HepG2 (cell line): ENCODE results near the gene JMJD7. TPM values are rescaled to one million over a fixed set of nuclear protein-coding genes. Genes with fewer than 3 reads are reported as not detected.

Experiments
- AGO2 ChIP-seq: fragments of 200-400 bp; formaldehyde crosslinking; optimal IDR thresholded peaks from 2 replicates; pipeline ENCODE3; 2017; ENCODE audit warnings: mild to moderate bottlenecking, low read depth, low read length, moderate library complexity
- CHD2 ChIP-seq: IDR thresholded peaks from 2 replicates; pipeline ENCODE4 v1.6.1; 2011; ENCODE audit warnings: low read depth, low read length, improper control_type of control experiment
- CHD4 ChIP-seq: fragments of 200-600 bp; sonication (generic); IDR thresholded peaks from 2 replicates; pipeline ENCODE4 v1.7.0; 2017; ENCODE audit warnings: mild to moderate bottlenecking, low read length, borderline replicate concordance
- ISX ChIP-seq: sonication (generic); formaldehyde crosslinking; conservative IDR thresholded peaks from 2 replicates; pipeline ENCODE4 v1.5.0; 2020; ENCODE audit warnings: missing genetic modification reagents
- JDP2 ChIP-seq: sonication (generic); formaldehyde crosslinking; IDR thresholded peaks from 2 replicates; pipeline ENCODE4 v1.8.1; 2022; ENCODE audit warnings: missing genetic modification reagents, borderline replicate concordance
- KLF15 ChIP-seq: sonication (generic); formaldehyde crosslinking; IDR thresholded peaks from 2 replicates; pipeline ENCODE4 v1.8.1; 2023; ENCODE audit warnings: borderline replicate concordance, mild to moderate bottlenecking, inconsistent platforms, missing genetic modification reagents, mixed read lengths
- MAF1 ChIP-seq: sonication (generic); formaldehyde crosslinking; IDR thresholded peaks from 2 replicates; pipeline ENCODE4 v1.5.0; 2020; ENCODE audit warnings: missing genetic modification reagents, borderline replicate concordance
- MTA3 ChIP-seq: sonication (generic); formaldehyde crosslinking; IDR thresholded peaks from 2 replicates; pipeline ENCODE4 v1.4.0; 2020; ENCODE audit warnings: missing genetic modification reagents
- MYC ChIP-seq: sonication (generic); formaldehyde crosslinking; IDR thresholded peaks from 2 replicates; pipeline ENCODE4 v1.9.0; 2021; ENCODE audit warnings: missing genetic modification reagents, borderline replicate concordance
- NFIC ChIP-seq: IDR thresholded peaks from 2 replicates; pipeline ENCODE4 v1.6.1; 2012; ENCODE audit warnings: mild to moderate bottlenecking, low read length, inconsistent platforms
- NFYB ChIP-seq: sonication (generic); formaldehyde crosslinking; IDR thresholded peaks from 2 replicates; pipeline ENCODE4 v1.4.0; 2020; ENCODE audit warnings: missing genetic modification reagents
- PCBP2 ChIP-seq: fragments of 200-400 bp; formaldehyde crosslinking; optimal IDR thresholded peaks from 2 replicates; pipeline ENCODE3; 2018; ENCODE audit warnings: low read length, low read depth; ENCODE audit not compliant: poor library complexity, severe bottlenecking
- SAP130 ChIP-seq: IDR thresholded peaks from 2 replicates; pipeline ENCODE4 v1.6.1; 2016; ENCODE audit warnings: low read depth
- SNAPC5 ChIP-seq: sonication (generic); formaldehyde crosslinking; IDR thresholded peaks from 2 replicates; pipeline ENCODE4 v1.8.1; 2023; ENCODE audit warnings: mild to moderate bottlenecking, missing genetic modification reagents, borderline replicate concordance
- ZBTB25 ChIP-seq: IDR thresholded peaks from 2 replicates; pipeline ENCODE4 v1.6.1; 2018; ENCODE audit warnings: missing genetic modification reagents
- ZFP41 ChIP-seq: sonication (generic); formaldehyde crosslinking; IDR thresholded peaks from 2 replicates; pipeline ENCODE4 v1.4.0; 2020; ENCODE audit warnings: mild to moderate bottlenecking, missing genetic modification reagents, borderline replicate concordance
- ZKSCAN8 ChIP-seq: IDR thresholded peaks from 2 replicates; pipeline ENCODE4 v1.6.1; 2016; ENCODE audit warnings: borderline replicate concordance, missing genetic modification reagents, missing compliant biosample characterization
- ZNF737 ChIP-seq: sonication (generic); formaldehyde crosslinking; IDR thresholded peaks from 2 replicates; pipeline ENCODE4 v1.5.0; 2020; ENCODE audit warnings: missing genetic modification reagents, mild to moderate bottlenecking, borderline replicate concordance
- ZNF749 ChIP-seq: sonication (generic); formaldehyde crosslinking; IDR thresholded peaks from 2 replicates; pipeline ENCODE4 v1.8.0; 2022; ENCODE audit warnings: mild to moderate bottlenecking, missing genetic modification reagents, moderate library complexity, borderline replicate concordance
- polyA plus RNA-seq, 8 experiments: library from polyadenylated mRNA; depleted of rRNA in 3 of 8; stranded (reverse) in 7 of 8; unstranded in 1 of 8; fragments of >200 nt; fragmentation: Illumina TruSeq in 4 of 8; extraction: Trizol in 4 of 8; gene quantifications; 2 replicates each; pipeline versions ENCODE4 v1.2.1 to v1.2.3, GENCODE V29; 2011 to 2016; ENCODE audit warnings: low read depth in 4 of 8, missing spikeins in 1 of 8, mixed read lengths in 1 of 8; ENCODE audit not compliant: insufficient read depth in 1 of 8
- total RNA-seq, 5 experiments: library from RNA; depleted of rRNA; stranded (reverse); fragments of >200 nt; fragmentation: Illumina TruSeq; extraction: Trizol; gene quantifications; 2 replicates each; pipeline ENCODE4 v1.2.3, GENCODE V29; 2016; ENCODE audit warnings: low read depth in 1 of 5
- TF ChIP-seq, protein P1 (sequence below), 2 experiments: sonication (generic) in 1 of 2; formaldehyde crosslinking in 1 of 2; IDR thresholded peaks; 2 replicates each; pipeline versions ENCODE4 v1.5.1 to v1.6.1; 2011 to 2020; ENCODE audit warnings: borderline replicate concordance in 1 of 2, low read depth in 1 of 2, low read length in 1 of 2, mild to moderate bottlenecking in 1 of 2, missing genetic modification reagents in 1 of 2, moderate library complexity in 1 of 2
- TF ChIP-seq, protein P2 (sequence below): sonication (generic); formaldehyde crosslinking; IDR thresholded peaks from 2 replicates; pipeline ENCODE4 v1.4.0; 2020; ENCODE audit warnings: missing genetic modification reagents
- TF ChIP-seq, protein P3 (sequence below): sonication (generic); formaldehyde crosslinking; IDR thresholded peaks from 2 replicates; pipeline ENCODE4 v1.4.0; 2020; ENCODE audit warnings: mild to moderate bottlenecking, missing genetic modification reagents

The JMJD7 gene
- total and polyA plus RNA-seq, 2 of the 13 experiments (the other 11 are each of a cell fraction or from before 2014, with no cell fraction given), result 6.4 to 7.1 TPM

- TF ChIP-seq, protein P1, sequence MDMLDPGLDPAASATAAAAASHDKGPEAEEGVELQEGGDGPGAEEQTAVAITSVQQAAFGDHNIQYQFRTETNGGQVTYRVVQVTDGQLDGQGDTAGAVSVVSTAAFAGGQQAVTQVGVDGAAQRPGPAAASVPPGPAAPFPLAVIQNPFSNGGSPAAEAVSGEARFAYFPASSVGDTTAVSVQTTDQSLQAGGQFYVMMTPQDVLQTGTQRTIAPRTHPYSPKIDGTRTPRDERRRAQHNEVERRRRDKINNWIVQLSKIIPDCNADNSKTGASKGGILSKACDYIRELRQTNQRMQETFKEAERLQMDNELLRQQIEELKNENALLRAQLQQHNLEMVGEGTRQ (IDR thresholded peaks at IDR 0.05; ENCODE audit: low read depth, low read length), result no peak
- TF ChIP-seq, protein P1 (CRISPR knock-in tag; IDR thresholded peaks at IDR 0.05; ENCODE audit: borderline replicate concordance), result no peak
- TF ChIP-seq JDP2 (no peak), PCBP2 (no peak), ZNF749 (no peak; the same call in 1 of the 2 replicates), KLF15 (CRISPR knock-in tag) (0 out of 2 replicates have a peak, but pooled peaks have one; percentile 33), MAF1 (CRISPR knock-in tag) (no peak), CHD2 (no peak), ISX (CRISPR knock-in tag) (no peak), ZFP41 (CRISPR knock-in tag) (no peak; the same call in 1 of the 2 replicates), MYC (peak; percentile 16; the same call in 1 of the 2 replicates), CHD4 (no peak), SNAPC5 (no peak), ZKSCAN8 (CRISPR knock-in tag) (no peak), SAP130 (CRISPR knock-in tag) (peak; percentile 79), NFYB (no peak), MTA3 (CRISPR knock-in tag) (no peak), ZNF737 (CRISPR knock-in tag) (no peak), ZBTB25 (0 out of 2 replicates have a peak, but pooled peaks have one; percentile 33), AGO2 (no peak), NFIC (no peak)
- TF ChIP-seq, protein P2, sequence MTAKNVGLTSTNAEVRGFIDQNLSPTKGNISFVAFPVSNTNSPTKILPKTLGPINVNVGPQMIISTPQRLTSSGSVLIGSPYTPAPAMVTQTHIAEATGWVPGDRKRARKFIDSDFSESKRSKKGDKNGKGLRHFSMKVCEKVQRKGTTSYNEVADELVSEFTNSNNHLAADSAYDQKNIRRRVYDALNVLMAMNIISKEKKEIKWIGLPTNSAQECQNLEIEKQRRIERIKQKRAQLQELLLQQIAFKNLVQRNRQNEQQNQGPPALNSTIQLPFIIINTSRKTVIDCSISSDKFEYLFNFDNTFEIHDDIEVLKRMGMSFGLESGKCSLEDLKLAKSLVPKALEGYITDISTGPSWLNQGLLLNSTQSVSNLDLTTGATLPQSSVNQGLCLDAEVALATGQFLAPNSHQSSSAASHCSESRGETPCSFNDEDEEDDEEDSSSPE (CRISPR knock-in tag), result no peak
- TF ChIP-seq, protein P3, sequence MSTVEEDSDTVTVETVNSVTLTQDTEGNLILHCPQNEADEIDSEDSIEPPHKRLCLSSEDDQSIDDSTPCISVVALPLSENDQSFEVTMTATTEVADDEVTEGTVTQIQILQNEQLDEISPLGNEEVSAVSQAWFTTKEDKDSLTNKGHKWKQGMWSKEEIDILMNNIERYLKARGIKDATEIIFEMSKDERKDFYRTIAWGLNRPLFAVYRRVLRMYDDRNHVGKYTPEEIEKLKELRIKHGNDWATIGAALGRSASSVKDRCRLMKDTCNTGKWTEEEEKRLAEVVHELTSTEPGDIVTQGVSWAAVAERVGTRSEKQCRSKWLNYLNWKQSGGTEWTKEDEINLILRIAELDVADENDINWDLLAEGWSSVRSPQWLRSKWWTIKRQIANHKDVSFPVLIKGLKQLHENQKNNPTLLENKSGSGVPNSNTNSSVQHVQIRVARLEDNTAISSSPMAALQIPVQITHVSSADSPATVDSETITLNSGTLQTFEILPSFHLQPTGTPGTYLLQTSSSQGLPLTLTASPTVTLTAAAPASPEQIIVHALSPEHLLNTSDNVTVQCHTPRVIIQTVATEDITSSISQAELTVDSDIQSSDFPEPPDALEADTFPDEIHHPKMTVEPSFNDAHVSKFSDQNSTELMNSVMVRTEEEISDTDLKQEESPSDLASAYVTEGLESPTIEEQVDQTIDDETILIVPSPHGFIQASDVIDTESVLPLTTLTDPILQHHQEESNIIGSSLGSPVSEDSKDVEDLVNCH (CRISPR knock-in tag), result no peak
These were observed at the start of gene JMJD7 (continued) for GRCh38 chr15:41827880-41828806.
